ENCODE measurements around the gene SPG11.

DNA sequence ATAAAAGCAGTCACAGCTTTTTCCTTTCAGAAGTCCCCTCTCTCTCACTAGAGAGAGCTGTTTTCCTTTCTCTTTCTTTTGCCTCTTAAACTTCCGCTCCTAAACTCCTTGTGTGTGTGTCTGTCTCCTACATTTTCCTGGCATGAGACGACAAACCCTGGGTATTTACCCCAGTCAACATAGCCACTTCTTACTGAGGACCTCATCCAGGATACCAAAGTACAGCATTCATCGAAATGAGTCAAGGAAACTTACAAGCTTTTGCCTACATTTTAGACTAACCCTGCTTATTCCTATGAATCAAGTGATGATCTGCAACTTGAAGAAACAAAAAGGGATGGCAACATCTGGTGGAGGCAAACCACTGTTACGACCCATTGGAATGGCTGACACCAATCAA is 31.0 kb upstream of the SPG11 start:
- TF ChIP-seq, protein P1, sequence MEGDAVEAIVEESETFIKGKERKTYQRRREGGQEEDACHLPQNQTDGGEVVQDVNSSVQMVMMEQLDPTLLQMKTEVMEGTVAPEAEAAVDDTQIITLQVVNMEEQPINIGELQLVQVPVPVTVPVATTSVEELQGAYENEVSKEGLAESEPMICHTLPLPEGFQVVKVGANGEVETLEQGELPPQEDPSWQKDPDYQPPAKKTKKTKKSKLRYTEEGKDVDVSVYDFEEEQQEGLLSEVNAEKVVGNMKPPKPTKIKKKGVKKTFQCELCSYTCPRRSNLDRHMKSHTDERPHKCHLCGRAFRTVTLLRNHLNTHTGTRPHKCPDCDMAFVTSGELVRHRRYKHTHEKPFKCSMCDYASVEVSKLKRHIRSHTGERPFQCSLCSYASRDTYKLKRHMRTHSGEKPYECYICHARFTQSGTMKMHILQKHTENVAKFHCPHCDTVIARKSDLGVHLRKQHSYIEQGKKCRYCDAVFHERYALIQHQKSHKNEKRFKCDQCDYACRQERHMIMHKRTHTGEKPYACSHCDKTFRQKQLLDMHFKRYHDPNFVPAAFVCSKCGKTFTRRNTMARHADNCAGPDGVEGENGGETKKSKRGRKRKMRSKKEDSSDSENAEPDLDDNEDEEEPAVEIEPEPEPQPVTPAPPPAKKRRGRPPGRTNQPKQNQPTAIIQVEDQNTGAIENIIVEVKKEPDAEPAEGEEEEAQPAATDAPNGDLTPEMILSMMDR (IDR thresholded peaks at IDR 0.05; ENCODE audit: insufficient read depth, low read length, poor library complexity, severe bottlenecking), result no peak
- TF ChIP-seq EZH2phosphoT487 (conservative IDR thresholded peaks at IDR 0.05; ENCODE audit: low read length), result no peak
